Right lobe of liver (tissue), 4 donors: ENCODE measurements around the gene ARID5B.

Source experiments
- POLR2A ChIP-seq: fragments of 450-650 bp; IDR thresholded peaks from one replicate; pipeline ENCODE4 v1.6.1; 2017; ENCODE audit warnings: antibody characterized with exemption, mild to moderate bottlenecking
- TF ChIP-seq, protein P1 (sequence below), 4 donors: fragments of 200-600 bp in 3 of 4; fragments of 450-650 bp in 1 of 4; IDR thresholded peaks; one replicate each; pipeline versions ENCODE4 v1.5.1 to v1.8.0; 2016 to 2022; ENCODE audit warnings: antibody characterized with exemption in 4 of 4, mild to moderate bottlenecking in 2 of 4
- donor health status: DM: no; HTN: no; CAD: no.
- donor health status: DM: no; HTN: no; CAD: no.
- donor health status: DM: no; HTN: yes; CAD: no.

DNA sequence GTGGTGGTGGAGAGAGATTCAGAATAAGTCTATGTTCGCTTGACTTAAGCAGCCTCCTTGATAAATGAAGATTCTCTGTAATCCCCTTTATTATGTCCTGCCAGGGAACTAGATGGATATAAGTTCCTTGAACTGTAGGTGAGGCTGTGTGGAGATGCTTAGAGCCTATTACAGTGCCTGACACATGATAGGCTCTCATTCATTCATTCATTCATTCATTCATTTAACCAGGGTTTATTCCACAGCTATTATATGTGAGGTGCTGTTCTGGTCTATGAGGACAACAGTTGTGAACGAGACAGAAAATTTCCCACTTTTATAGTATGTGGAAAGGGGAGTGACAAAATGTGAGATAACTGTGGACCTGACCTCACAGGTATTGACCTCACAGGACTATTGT is 105.6 kb downstream of the ARID5B start:
- TF ChIP-seq, protein P1, sequence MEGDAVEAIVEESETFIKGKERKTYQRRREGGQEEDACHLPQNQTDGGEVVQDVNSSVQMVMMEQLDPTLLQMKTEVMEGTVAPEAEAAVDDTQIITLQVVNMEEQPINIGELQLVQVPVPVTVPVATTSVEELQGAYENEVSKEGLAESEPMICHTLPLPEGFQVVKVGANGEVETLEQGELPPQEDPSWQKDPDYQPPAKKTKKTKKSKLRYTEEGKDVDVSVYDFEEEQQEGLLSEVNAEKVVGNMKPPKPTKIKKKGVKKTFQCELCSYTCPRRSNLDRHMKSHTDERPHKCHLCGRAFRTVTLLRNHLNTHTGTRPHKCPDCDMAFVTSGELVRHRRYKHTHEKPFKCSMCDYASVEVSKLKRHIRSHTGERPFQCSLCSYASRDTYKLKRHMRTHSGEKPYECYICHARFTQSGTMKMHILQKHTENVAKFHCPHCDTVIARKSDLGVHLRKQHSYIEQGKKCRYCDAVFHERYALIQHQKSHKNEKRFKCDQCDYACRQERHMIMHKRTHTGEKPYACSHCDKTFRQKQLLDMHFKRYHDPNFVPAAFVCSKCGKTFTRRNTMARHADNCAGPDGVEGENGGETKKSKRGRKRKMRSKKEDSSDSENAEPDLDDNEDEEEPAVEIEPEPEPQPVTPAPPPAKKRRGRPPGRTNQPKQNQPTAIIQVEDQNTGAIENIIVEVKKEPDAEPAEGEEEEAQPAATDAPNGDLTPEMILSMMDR (IDR thresholded peaks at IDR 0.05): no peak
- TF ChIP-seq POLR2A: no peak
